GM12878 (cell line): ENCODE measurements around the gene DYNC2H1. TPM values are rescaled to one million over a fixed set of nuclear protein-coding genes. Genes with fewer than 3 reads are reported as not detected.

ENCODE experiments used
- ATAC-seq: fragments of 200-7000 bp; cut with Tn5 transposase; 3 replicates; pipeline ENCODE4 v1.9.1; 2020; ENCODE audit warnings: mild to moderate bottlenecking, moderate library complexity
- BruUV-seq: library from RNA; stranded (reverse); fragments of 400-500 nt; replicated peaks from 2 replicates; lab custom pipeline; 2021; lab: Mats Ljungman, UMichigan
- CTCF ChIA-PET: fragments of 300-600 bp; sonication (Branson Sonifier 250); formaldehyde crosslinking; extraction: SDS; loops from one replicate; lab custom pipeline; 2021; ENCODE audit warnings: inconsistent platforms; lab: Yijun Ruan, JAX
- POLR2A ChIA-PET: fragments of 350-600 bp; formaldehyde crosslinking; extraction: SDS; loops from one replicate; lab custom pipeline; 2021; ENCODE audit warnings: inconsistent platforms; lab: Charles Lee
- RAD21 ChIA-PET: fragments of 300-600 bp; sonication (Branson Sonifier 250); formaldehyde crosslinking; loops from one replicate; lab custom pipeline; 2023; ENCODE audit warnings: antibody characterized with exemption; ENCODE audit not compliant: unreplicated experiment; lab: Charles Lee
- SMC1A ChIA-PET: fragments of 300-600 bp; sonication (Branson Sonifier 250); formaldehyde crosslinking; loops from one replicate; lab custom pipeline; 2023; ENCODE audit not compliant: unreplicated experiment, uncharacterized antibody; lab: Charles Lee
- DNase-seq: peaks from one replicate; pipeline ENCODE4 v3.0.0-alpha.2; 2011; ENCODE audit warnings: low read depth, low spot score
- FAIRE-seq: peaks from 3 replicates; lab custom pipeline; 2011; peaks lifted over from hg19 to GRCh38; lab: Jason Lieb, UNC
- H2AFZ ChIP-seq: 2 replicates; pipeline ENCODE4 v1.6.0; 2011; ENCODE audit warnings: low read depth, low read length, control low read depth; ENCODE audit not compliant: control insufficient read depth
- H3K27ac ChIP-seq: 2 replicates; pipeline ENCODE4 v1.5.1; 2011; ENCODE audit warnings: control low read depth; ENCODE audit not compliant: control insufficient read depth, insufficient read depth
- H3K27me3 ChIP-seq, 2 experiments: replicated peaks in 1 of 2; 2 replicates each; pipeline versions ENCODE4 v1.6.0 to v1.6.1; 2011; ENCODE audit warnings: low read length in 1 of 2; ENCODE audit not compliant: control insufficient read depth in 2 of 2, insufficient read depth in 2 of 2
- H3K36me3 ChIP-seq, 2 experiments: 2 replicates each; pipeline ENCODE4 v1.5.1; 2011; ENCODE audit warnings: low read length in 1 of 2; ENCODE audit not compliant: control insufficient read depth in 2 of 2, insufficient read depth in 2 of 2
- H3K4me1 ChIP-seq: 2 replicates; pipeline ENCODE4 v1.6.1; 2011; ENCODE audit warnings: mild to moderate bottlenecking, low read length, moderate library complexity, mixed read lengths; ENCODE audit not compliant: control insufficient read depth, insufficient read depth
- H3K4me2 ChIP-seq: 2 replicates; pipeline ENCODE4 v1.6.0; 2011; ENCODE audit warnings: control low read depth; ENCODE audit not compliant: control insufficient read depth, insufficient read depth
- H3K4me3 ChIP-seq: fragments of 200-600 bp; sonication (generic); 2 replicates; pipeline ENCODE4 v1.5.1; 2016
- H3K79me2 ChIP-seq: 2 replicates; pipeline ENCODE4 v1.6.0; 2011; ENCODE audit warnings: low read length; ENCODE audit not compliant: control insufficient read depth, insufficient read depth
- H3K9ac ChIP-seq: 2 replicates; pipeline ENCODE4 v1.8.0; 2011; ENCODE audit warnings: low read length, control low read depth, mixed read lengths; ENCODE audit not compliant: control insufficient read depth, insufficient read depth
- H3K9me3 ChIP-seq: replicated peaks from 3 replicates; pipeline ENCODE4 v1.5.1; 2011; ENCODE audit warnings: mild to moderate bottlenecking, low read length; ENCODE audit not compliant: control insufficient read depth, insufficient read depth
- H4K20me1 ChIP-seq: 2 replicates; pipeline ENCODE4 v1.6.0; 2011; ENCODE audit not compliant: control insufficient read depth, insufficient read depth
- CHD1 ChIP-seq: IDR thresholded peaks from 2 replicates; pipeline ENCODE4 v1.6.1; 2012; ENCODE audit warnings: low read depth, low read length, improper control_type of control experiment
- CHD2 ChIP-seq: IDR thresholded peaks from 2 replicates; pipeline ENCODE4 v1.6.1; 2011; ENCODE audit warnings: low read depth, low read length, improper control_type of control experiment, borderline replicate concordance
- HDAC6 ChIP-seq: fragments of 200-600 bp; sonication (generic); IDR thresholded peaks from one replicate; pipeline ENCODE4 v1.8.0; 2017; ENCODE audit warnings: antibody characterized with exemption; ENCODE audit not compliant: unreplicated experiment
- HDGF ChIP-seq: fragments of 450-650 bp; IDR thresholded peaks from 2 replicates; pipeline ENCODE4 v1.6.1; 2016; ENCODE audit warnings: antibody characterized with exemption
- HSF1 ChIP-seq: fragments of 150-350 bp; IDR thresholded peaks from 2 replicates; pipeline ENCODE4 v1.6.1; 2014; ENCODE audit warnings: mild to moderate bottlenecking, low read depth, low read length
- KDM1A ChIP-seq: fragments of 200-600 bp; sonication (generic); IDR thresholded peaks from 2 replicates; pipeline ENCODE4 v1.6.1; 2016; ENCODE audit warnings: borderline replicate concordance
- MTA2 ChIP-seq: fragments of 450-650 bp; IDR thresholded peaks from 2 replicates; pipeline ENCODE4 v1.6.1; 2016; ENCODE audit warnings: low read depth, mild to moderate bottlenecking, moderate library complexity
- POLR2A ChIP-seq: IDR thresholded peaks from 2 replicates; pipeline ENCODE4 v1.6.1; 2011; ENCODE audit warnings: low read depth, mild to moderate bottlenecking, low read length
- SIX5 ChIP-seq: IDR thresholded peaks from 2 replicates; pipeline ENCODE4 v1.6.1; 2011; ENCODE audit warnings: mild to moderate bottlenecking, low read depth, low read length, moderate library complexity; ENCODE audit not compliant: severe bottlenecking
- YY1 ChIP-seq: IDR thresholded peaks from 2 replicates; pipeline ENCODE4 v1.6.1; 2011; ENCODE audit warnings: low read depth, mild to moderate bottlenecking, low read length
- ZBED1 ChIP-seq: IDR thresholded peaks from 2 replicates; pipeline ENCODE4 v1.6.1; 2016; ENCODE audit warnings: borderline replicate concordance
- WGBS: methylation state at CpG from one replicate; pipeline ENCODE4 v1.1.6; 2016; ENCODE audit warnings: low lambda C conversion rate; ENCODE audit not compliant: insufficient replicate concordance, insufficient coverage; ENCODE audit errors: missing lambda C conversion rate; 5-methylcytosine and 5-hydroxymethylcytosine counted together
- in situ Hi-C: fragments of 300-500 bp; cut with MboI; formaldehyde crosslinking; loops from 9 replicates; pipeline ENCODE4 v1.14.3; 2018; ENCODE audit warnings: mixed read lengths
- intact Hi-C: fragments of 100-400 bp; cut with micrococcal nuclease; formaldehyde crosslinking; loops from one replicate; pipeline ENCODE4 v1.14.2; 2022; ENCODE audit not compliant: unreplicated experiment
- polyA plus RNA-seq, 11 experiments: library from polyadenylated mRNA; depleted of rRNA in 4 of 11; unstranded in 6 of 11; stranded (reverse) in 5 of 11; fragments of >200 nt; fragmentation: Nextera tagmentation in 4 of 11; fragmentation: Illumina TruSeq in 1 of 11; extraction: Ambion mirVana in 4 of 11; extraction: Trizol in 1 of 11; gene quantifications; 1 replicate in 1 of 11; 2 replicates in 10 of 11; pipeline versions ENCODE4 v1.2.1 to v1.2.3, GENCODE V29; 2011 to 2016; ENCODE audit warnings: inconsistent platforms in 2 of 11, missing spikeins in 2 of 11, low read depth in 1 of 11
- total RNA-seq, 4 experiments: library from RNA; depleted of rRNA in 3 of 4; stranded (reverse); fragments of >200 nt in 3 of 4; fragmentation: Illumina TruSeq in 1 of 4; extraction: Trizol in 1 of 4; gene quantifications; 2 replicates each; pipeline versions ENCODE4 v1.2.1 to v1.2.3, GENCODE V29; 2013 to 2021

The DYNC2H1 gene
- total and polyA plus RNA-seq, 10 of the 15 experiments (the other 5 are each of a cell fraction or from before 2014, with no cell fraction given), result 0.12 to 3.9 (median 0.23) TPM; not detected in 2

- H3K9ac ChIP-seq, result no peak overlapping the region
- TF ChIP-seq CHD1 (no peak), SIX5 (no peak), ZBED1 (no peak), CHD2 (no peak), POLR2A (no peak), MTA2 (no peak), HDGF (no peak), YY1 (no peak), HDAC6 (no peak), HSF1 (no peak), KDM1A (no peak)
- H3K79me2 ChIP-seq, result no peaks in the 10 kb centered on the region
- no peaks in the 10 kb centered on the region for H3K36me3 ChIP-seq
- FAIRE-seq, result no peak
- 27% methylated on average over 4 of the region's 4 CpGs for WGBS
- ChIA-PET POLR2A (no interaction called here), CTCF (interaction anchor here (1.1 kb wide), 1 partner anchor 11 kb away, joined by 3 read pairs; no protein-coding TSS in a partner anchor), SMC1A (no interaction called here), RAD21 (no interaction called here)
- ATAC-seq, result no peak
- no peaks in the 10 kb centered on the region for H3K4me1 ChIP-seq
- intact Hi-C loops (no loop called here), in situ Hi-C loops (no loop called here)
- no peak overlapping the region for H3K4me2 ChIP-seq
- no peak for DNase-seq
- H3K4me3 ChIP-seq, result no peak overlapping the region
- H2AFZ ChIP-seq, result no peak overlapping the region
- no peaks in the 10 kb centered on the region for H3K9me3 ChIP-seq
- H3K27ac ChIP-seq, result no peak overlapping the region
- no peaks in the 10 kb centered on the region for H3K27me3 ChIP-seq
- no TSS peak for BruUV-seq
- no peaks in the 10 kb centered on the region for H4K20me1 ChIP-seq
Observed at GRCh38 chr11:103450241-103450640, 341.0 kb downstream of the DYNC2H1 start.
